HepG2 (cell line): Measurements from ENCODE around the gene RNASE12. TPM values are rescaled to one million over a fixed set of nuclear protein-coding genes. Genes with fewer than 3 reads are reported as not detected.

Source experiments
- CENPT ChIP-seq: sonication (generic); formaldehyde crosslinking; IDR thresholded peaks from 2 replicates; pipeline ENCODE4 v1.8.0; 2022; ENCODE audit warnings: low read depth, mild to moderate bottlenecking, moderate library complexity, missing genetic modification reagents
- DNMT3B ChIP-seq: conservative IDR thresholded peaks from 2 replicates; pipeline ENCODE4 v1.6.1; 2016; ENCODE audit warnings: missing biosample characterization, control low read depth
- ELF1 ChIP-seq: sonication (generic); formaldehyde crosslinking; IDR thresholded peaks from 2 replicates; pipeline ENCODE4 v1.4.0; 2020; ENCODE audit warnings: missing genetic modification reagents
- FOXP4 ChIP-seq: sonication (generic); formaldehyde crosslinking; IDR thresholded peaks from 2 replicates; pipeline ENCODE4 v1.4.0; 2020; ENCODE audit warnings: missing genetic modification reagents
- JUNB ChIP-seq: sonication (generic); formaldehyde crosslinking; IDR thresholded peaks from 2 replicates; pipeline ENCODE4 v1.8.0; 2022; ENCODE audit warnings: missing genetic modification reagents, mild to moderate bottlenecking, borderline replicate concordance
- KIAA2018 ChIP-seq: sonication (generic); formaldehyde crosslinking; IDR thresholded peaks from 2 replicates; pipeline ENCODE4 v1.5.0; 2020; ENCODE audit warnings: mild to moderate bottlenecking, missing genetic modification reagents, borderline replicate concordance
- SIN3A ChIP-seq: IDR thresholded peaks from 2 replicates; pipeline ENCODE4 v1.6.1; 2011; ENCODE audit warnings: low read depth, mild to moderate bottlenecking, control low read depth, low read length, borderline replicate concordance
- TEAD3 ChIP-seq: optimal IDR thresholded peaks from 2 replicates; pipeline ENCODE3; 2016; ENCODE audit warnings: borderline replicate concordance
- THAP11 ChIP-seq: IDR thresholded peaks from 2 replicates; pipeline ENCODE4 v1.6.1; 2016; ENCODE audit warnings: missing biosample characterization, missing genetic modification reagents
- ZBTB25 ChIP-seq: IDR thresholded peaks from 2 replicates; pipeline ENCODE4 v1.6.1; 2018; ENCODE audit warnings: missing genetic modification reagents
- ZNF143 ChIP-seq: sonication (generic); formaldehyde crosslinking; IDR thresholded peaks from 2 replicates; pipeline ENCODE4 v1.4.0; 2020; ENCODE audit warnings: missing genetic modification reagents
- ZNF414 ChIP-seq: sonication (generic); formaldehyde crosslinking; IDR thresholded peaks from 2 replicates; pipeline ENCODE4 v1.5.0; 2020; ENCODE audit warnings: missing genetic modification reagents
- ZNF441 ChIP-seq: sonication (generic); formaldehyde crosslinking; IDR thresholded peaks from 2 replicates; pipeline ENCODE4 v1.7.0; 2021; ENCODE audit warnings: missing genetic modification reagents, borderline replicate concordance
- ZNF496 ChIP-seq: sonication (generic); formaldehyde crosslinking; IDR thresholded peaks from 2 replicates; pipeline ENCODE4 v1.8.1; 2023; ENCODE audit warnings: mild to moderate bottlenecking, moderate library complexity, missing genetic modification reagents; ENCODE audit not compliant: insufficient replicate concordance
- ZNF550 ChIP-seq: sonication (generic); formaldehyde crosslinking; IDR thresholded peaks from 2 replicates; pipeline ENCODE4 v1.4.0; 2020; ENCODE audit warnings: mild to moderate bottlenecking, missing genetic modification reagents, borderline replicate concordance
- ZNF577 ChIP-seq: sonication (generic); formaldehyde crosslinking; IDR thresholded peaks from 2 replicates; pipeline ENCODE4 v1.4.0; 2020; ENCODE audit warnings: mild to moderate bottlenecking, low read depth, missing genetic modification reagents, borderline replicate concordance
- ZNF773 ChIP-seq: sonication (generic); formaldehyde crosslinking; IDR thresholded peaks from 2 replicates; pipeline ENCODE4 v1.4.0; 2020; ENCODE audit warnings: missing genetic modification reagents, borderline replicate concordance
- polyA plus RNA-seq, 8 experiments: library from polyadenylated mRNA; depleted of rRNA in 3 of 8; stranded (reverse) in 7 of 8; unstranded in 1 of 8; fragments of >200 nt; fragmentation: Illumina TruSeq in 4 of 8; extraction: Trizol in 4 of 8; gene quantifications; 2 replicates each; pipeline versions ENCODE4 v1.2.1 to v1.2.3, GENCODE V29; 2011 to 2016; ENCODE audit warnings: low read depth in 4 of 8, missing spikeins in 1 of 8, mixed read lengths in 1 of 8; ENCODE audit not compliant: insufficient read depth in 1 of 8
- total RNA-seq, 5 experiments: library from RNA; depleted of rRNA; stranded (reverse); fragments of >200 nt; fragmentation: Illumina TruSeq; extraction: Trizol; gene quantifications; 2 replicates each; pipeline ENCODE4 v1.2.3, GENCODE V29; 2016; ENCODE audit warnings: low read depth in 1 of 5

RNASE12 gene
- total and polyA plus RNA-seq, 2 of the 13 experiments (the other 11 are each of a cell fraction or from before 2014, with no cell fraction given): not detected

GRCh38 chr14:20620798-20621478 is 29.8 kb upstream of the RNASE12 start (continued):
- no peak for TF ChIP-seq KIAA2018 (CRISPR knock-in tag)
- TF ChIP-seq ZNF550 (CRISPR knock-in tag): no peak
- TF ChIP-seq CENPT (CRISPR knock-in tag): no peak
- TF ChIP-seq ZNF577: no peak
- no peak for TF ChIP-seq ZNF496
- TF ChIP-seq TEAD3: peak; percentile 96
- TF ChIP-seq ZNF773 (CRISPR knock-in tag): no peak
- TF ChIP-seq ZNF441 (CRISPR knock-in tag): 0 out of 2 replicates have a peak, but pooled peaks have one; percentile 32
- TF ChIP-seq SIN3A: no peak
- no peak for TF ChIP-seq ZBTB25 (CRISPR knock-in tag)
- TF ChIP-seq ELF1 (CRISPR knock-in tag): no peak
- no peak for TF ChIP-seq THAP11 (CRISPR knock-in tag)
- TF ChIP-seq DNMT3B: no peak
- TF ChIP-seq JUNB (CRISPR knock-in tag): no peak
- TF ChIP-seq ZNF414 (CRISPR knock-in tag): no peak
- peak; percentile 84 for TF ChIP-seq FOXP4 (CRISPR knock-in tag)
- no peak for TF ChIP-seq ZNF143 (CRISPR knock-in tag)
